Germinal center (tissue), 1 donor: ENCODE results near the gene ATG7.
"Not testable (repeated sequence)": the region's sequence is repeated elsewhere in the genome, so short reads cannot be mapped to it uniquely, and the experiment has no call there.

ENCODE experiments used
- DNase-seq: peaks from one replicate; pipeline ENCODE4 v3.0.0; 2012; ENCODE audit warnings: mixed read lengths, low spot score

Gene ATG7

DNA sequence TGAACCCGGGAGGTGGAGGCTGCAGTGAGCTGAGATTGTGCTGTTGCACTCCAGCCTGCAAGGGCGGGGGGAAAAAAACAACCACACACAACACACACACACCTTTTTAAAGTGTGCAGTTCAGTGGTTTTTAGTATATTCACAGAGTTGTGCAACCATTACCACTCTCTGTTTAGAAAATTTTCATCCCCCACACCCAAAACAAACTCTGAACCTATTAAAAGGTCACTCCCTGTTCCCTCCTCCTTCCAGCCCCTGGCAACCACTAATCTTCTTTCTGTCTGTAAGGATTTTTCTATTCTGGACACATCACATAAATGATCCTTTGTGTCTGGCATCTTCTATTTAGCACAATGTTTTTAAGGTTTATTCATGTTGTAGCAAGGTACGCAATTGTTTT, 159.1 kb downstream of the ATG7 start:
- DNase-seq = no peak

- DNase-seq = no peak
Measured at GRCh38 chr3:11434017-11434526, 161.9 kb downstream of the ATG7 start.

GRCh38 chr3:11434563-11435096, 162.4 kb downstream of the ATG7 start:
- DNase-seq = no peak

DNA sequence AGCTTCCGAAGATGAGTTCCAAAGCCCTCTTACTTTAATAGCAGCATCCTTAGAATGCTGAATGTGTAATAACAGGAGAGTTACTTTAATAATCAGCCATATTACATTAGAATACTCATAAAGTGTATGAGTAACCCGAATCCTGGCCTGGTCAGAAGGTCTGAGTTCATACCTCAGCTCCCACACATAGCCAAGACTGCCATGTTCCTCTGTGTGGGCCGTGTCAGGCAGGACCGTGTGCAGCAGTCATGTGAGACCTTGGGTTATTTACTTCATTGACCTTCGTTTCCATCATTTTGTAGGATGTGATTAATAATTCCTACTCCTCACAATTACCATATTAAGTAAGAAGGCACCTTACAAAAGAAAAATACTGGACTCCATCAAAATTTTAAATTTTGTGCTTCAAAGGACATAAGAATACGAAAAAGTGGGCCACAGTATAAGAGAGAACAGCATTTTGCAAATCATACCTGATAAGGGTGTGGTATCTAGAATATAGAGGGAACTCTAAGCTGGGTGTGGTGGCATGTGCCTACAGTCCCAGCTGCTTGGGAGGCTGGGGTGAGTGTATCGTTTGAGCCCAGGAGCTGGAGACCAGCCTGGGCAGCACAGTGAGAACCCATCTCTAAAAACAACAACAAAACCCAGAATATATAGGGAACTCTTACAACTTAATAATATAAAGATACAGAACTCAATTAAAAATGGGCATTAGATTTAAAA, 163.4 kb downstream of the ATG7 start:
- no peak for DNase-seq

DNA sequence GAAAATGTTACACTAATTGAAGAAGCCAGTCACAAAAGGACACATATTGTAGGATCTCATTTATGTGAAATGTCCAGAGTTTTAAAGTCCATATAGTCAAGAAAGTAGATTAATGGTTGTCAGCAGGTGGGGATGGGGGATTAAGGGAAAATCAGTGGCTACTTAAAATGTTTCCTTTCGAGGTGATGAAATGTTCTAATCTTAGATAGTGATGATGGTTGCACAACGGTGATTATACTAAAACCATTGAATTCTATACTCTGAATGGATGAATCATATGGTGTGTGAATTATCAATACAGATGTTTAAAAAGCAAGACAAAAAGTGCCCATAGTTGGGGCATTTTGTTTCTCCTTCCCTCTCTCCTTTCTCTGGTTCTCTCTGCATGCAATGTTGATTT, 164.6 kb downstream of the ATG7 start:
- DNase-seq = no peak

DNA sequence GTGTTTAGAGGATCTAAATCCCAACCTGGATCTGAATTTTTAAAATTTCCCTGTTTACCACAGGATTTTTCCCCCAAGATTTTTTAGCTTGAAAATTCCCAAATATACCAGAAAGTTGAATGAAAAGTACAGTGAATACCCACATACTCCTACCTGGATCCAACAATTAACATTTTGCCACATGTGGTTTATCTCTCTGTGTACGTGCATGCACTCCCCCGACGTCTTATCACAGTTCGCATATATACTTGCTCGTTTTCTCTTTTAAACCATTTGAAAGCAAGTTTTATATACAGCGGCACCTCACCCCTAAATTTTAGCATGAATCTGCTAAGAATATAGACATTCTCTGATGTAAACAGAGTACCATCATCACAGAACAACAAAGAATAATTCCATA, 165.3 kb downstream of the ATG7 start:
- DNase-seq = no peak

- DNase-seq = no peak
Measured at GRCh38 chr3:11438646-11439045, 166.4 kb downstream of the ATG7 start.

GRCh38 chr3:11441346-11441745, 169.1 kb downstream of the ATG7 start:
- not testable (repeated sequence) for DNase-seq

GRCh38 chr3:11444404-11444803, 172.2 kb downstream of the ATG7 start:
- DNase-seq = no peak

- DNase-seq = not testable (repeated sequence)
Measured at GRCh38 chr3:11445193-11445592, 173.0 kb downstream of the ATG7 start.

DNA sequence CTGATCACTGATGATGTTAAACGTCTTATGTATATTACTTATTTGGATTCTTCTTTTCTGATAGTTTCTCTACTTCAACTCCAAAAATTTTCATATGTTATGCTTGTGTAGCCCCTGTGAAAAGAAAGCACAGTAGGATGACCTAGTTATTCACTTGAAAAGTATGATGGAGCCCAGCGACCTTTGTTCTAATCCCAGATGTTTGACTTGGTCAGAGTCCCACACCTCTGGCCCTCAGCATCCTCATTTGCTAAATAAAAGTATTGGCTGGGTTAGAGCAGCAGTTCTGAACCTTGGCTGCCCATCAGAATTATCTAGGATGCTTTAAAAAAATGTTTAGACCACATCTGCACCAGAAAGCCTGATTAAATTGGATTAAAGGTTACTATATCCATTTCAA, 173.7 kb downstream of the ATG7 start:
- no peak for DNase-seq

GRCh38 chr3:11447584-11448200, 175.5 kb downstream of the ATG7 start:
- no peak for DNase-seq

DNA sequence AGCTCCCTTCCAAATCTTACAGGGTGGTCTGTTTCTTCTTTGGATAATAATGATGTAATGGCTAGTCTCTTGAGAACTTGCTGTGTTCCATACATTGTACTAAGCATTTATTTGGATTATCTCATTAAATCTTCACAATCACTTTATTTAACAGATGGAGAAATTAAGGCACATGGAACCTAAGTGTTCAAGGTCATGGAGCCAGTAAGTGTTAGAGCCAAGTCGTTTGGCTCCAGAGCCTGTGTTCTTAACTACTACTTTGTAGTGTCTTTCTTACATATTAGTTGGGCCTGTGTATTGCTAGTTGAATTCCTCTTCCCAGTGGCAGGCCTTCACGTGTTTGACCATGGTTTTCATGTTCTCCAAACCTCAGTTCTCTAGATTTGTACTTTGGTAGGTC, 177.8 kb downstream of the ATG7 start:
- DNase-seq = no peak

DNA sequence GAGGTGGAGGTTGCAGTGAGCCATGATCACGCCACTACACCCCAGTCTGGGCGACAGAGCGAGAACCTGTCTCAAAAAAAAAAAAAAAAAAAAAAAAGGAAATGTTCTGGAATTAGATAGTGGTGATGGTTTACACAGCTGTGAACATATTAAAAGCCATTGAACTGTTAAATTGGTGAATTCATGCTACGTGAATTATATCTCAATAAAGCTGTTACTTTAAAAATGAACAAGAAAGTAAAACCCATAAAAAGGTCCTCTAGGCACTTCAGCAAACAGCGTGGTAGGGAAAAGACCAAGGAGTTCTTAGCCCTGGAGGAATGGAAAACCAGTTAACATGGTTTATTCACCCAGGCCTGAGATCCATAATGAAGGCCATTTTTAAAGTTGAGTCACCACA, 180.1 kb downstream of the ATG7 start:
- DNase-seq = no peak

DNA sequence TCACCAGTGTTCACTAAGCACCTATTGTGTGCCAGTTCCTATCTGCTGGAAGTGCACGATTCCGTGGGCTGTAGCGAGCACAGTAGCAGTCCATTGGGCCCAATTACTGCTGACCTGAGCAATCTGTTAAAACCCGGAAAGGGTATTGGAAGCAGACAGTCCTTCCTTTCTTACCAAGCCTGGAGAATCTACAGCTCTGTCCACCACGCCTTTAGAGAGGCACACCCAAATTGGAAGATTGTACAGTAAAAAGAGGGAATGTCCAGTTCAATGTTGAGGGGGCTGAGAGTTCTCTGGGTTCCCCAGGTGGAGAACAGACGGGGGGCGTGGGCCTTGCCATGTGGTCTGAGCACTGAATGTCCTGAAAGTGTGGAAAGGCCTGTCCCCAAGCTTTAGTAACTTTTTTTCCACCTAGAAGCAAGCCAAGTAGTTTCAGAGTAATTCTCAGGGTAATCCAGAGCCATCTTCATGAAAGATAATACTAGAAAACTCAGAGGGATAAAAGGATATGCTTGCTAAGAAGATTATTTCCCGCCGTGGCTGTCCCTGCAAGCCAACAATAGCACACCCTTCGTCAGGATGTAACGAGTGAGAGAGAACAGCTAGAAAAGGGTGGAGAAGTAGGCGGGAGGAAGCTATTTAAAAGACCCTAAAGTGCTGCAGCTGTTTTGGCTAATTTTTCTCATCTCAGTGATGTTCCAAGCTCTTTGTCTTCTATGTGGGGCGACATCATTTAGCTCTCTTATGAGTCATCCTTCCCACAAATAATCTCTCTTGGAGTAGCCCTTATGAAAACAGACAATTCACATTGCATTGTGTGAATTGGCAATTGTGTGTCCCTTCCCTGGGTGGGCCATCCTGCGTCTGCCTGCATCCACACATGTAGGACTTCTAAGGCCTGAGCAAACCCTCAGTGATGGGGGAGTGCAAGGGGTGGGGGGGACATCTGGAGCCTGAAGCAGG, 181.0 kb downstream of the ATG7 start:
- no peak for DNase-seq

GRCh38 chr3:11455956-11456355, 183.8 kb downstream of the ATG7 start:
- no peak for DNase-seq

DNA sequence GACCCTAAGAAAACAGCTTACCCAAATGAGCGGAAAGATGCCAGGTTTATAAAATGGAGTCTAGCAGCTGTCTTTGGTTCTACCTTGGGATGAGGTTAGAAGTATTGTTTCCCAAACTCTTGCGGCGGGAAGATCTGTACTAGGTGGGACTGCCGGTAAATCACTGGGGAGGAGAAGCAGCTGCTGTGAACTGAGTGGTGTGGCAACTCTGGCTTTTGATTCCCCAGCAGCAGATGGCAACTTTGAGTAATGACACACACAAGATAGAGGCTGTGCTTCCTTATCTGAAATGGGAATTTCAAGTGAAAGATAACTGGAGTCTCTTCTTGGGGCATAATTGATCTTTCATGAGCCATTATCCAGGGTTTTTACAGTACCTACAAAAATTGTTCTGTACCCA, 184.9 kb downstream of the ATG7 start:
- DNase-seq = no peak

- DNase-seq = no peak
Measured at GRCh38 chr3:11459186-11459824, 187.1 kb downstream of the ATG7 start.

DNA sequence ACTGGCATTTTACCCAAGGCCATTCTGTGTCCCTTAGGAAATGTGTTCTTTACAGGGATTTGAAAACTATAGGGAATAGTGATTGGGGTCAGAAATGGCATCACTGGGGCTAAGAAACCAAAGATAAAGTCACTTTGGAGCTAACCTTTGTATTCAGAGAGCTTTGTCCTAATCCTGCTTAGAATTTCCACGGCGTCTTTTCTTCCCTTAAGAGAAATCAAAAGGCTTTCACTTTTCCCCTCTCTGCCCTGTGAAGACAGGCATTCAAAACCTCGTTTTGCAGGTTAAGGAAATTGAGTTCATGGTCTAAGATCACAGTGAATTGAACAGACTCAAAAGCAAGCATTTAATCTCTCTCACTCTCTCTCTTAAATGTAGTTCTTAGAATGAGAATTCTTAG, 189.0 kb downstream of the ATG7 start:
- no peak for DNase-seq

GRCh38 chr3:11462673-11463072, 190.5 kb downstream of the ATG7 start:
- DNase-seq = not testable (repeated sequence)

DNA sequence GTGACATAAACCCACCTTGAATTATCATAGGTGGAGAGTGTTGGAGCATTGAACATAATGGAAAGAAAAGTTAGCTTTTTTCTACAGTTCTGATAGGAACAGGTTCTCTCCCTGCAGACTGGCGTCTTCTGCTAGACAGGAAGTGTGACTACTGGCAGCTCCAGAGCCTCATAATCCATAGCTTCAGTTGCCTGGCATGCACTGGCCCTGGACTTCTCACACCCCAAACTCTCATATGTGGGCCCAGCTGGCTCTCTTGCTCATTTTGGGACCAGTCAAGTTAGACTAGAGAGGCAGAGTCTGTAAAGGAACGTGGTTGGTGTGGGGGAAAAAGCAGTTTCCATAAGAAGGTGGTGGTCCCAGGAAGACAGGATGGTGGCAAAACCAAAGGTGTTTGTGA, 191.4 kb downstream of the ATG7 start:
- no peak for DNase-seq

DNA sequence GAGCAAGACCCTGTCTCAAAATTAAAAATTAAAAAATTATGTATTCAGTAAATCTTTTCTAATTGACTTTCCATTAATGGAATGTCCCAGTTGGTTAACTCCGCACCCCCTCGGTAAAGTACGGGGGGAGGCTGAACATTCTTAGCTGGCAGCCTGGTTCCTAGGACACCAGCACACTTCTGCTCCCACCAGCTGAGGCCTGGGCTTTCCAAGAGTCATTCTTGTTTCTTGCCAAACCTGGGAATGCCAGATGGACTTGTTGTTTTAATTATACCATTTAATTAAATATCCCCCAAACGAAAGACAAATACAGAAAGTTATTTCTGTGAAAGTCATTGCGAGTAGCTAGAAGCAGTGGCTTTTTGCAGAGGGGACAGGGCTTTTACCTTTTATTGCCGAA, 192.2 kb downstream of the ATG7 start:
- no peak for DNase-seq
